Upper lobe of right lung (tissue), 1 donor: ENCODE measurements around the gene SERPIND1. TPM values are rescaled to one million over a fixed set of nuclear protein-coding genes. Genes with fewer than 3 reads are reported as not detected.
"Not testable (repeated sequence)": the region's sequence is repeated elsewhere in the genome, so short reads cannot be mapped to it uniquely, and the experiment has no call there.

ENCODE experiments used
- ATAC-seq: fragments of 200-7000 bp; cut with Tn5 transposase; one replicate; pipeline ENCODE4 v1.9.1; 2020; ENCODE audit warnings: mild to moderate bottlenecking, moderate library complexity
- DNase-seq: peaks from one replicate; pipeline ENCODE4 v3.0.0-alpha.2; 2020
- H3K27ac ChIP-seq: fragments of 200-600 bp; one replicate; pipeline ENCODE4 v1.8.0; 2022
- H3K27me3 ChIP-seq: fragments of 200-600 bp; one replicate; pipeline ENCODE4 v1.8.0; 2022; ENCODE audit warnings: mild to moderate bottlenecking
- H3K36me3 ChIP-seq: fragments of 200-600 bp; one replicate; pipeline ENCODE4 v1.8.0; 2022
- H3K4me1 ChIP-seq: fragments of 200-600 bp; one replicate; pipeline ENCODE4 v1.8.0; 2022
- H3K4me3 ChIP-seq: fragments of 200-600 bp; one replicate; pipeline ENCODE4 v1.8.0; 2022; ENCODE audit warnings: mild to moderate bottlenecking
- H3K9me3 ChIP-seq: fragments of 200-600 bp; one replicate; pipeline ENCODE4 v1.8.0; 2022
- CTCF ChIP-seq: fragments of 200-600 bp; IDR thresholded peaks from one replicate; pipeline ENCODE4 v1.8.0; 2022; ENCODE audit warnings: antibody characterized with exemption
- intact Hi-C: fragments of 100-400 bp; cut with DNase I; formaldehyde crosslinking; loops from one replicate; pipeline ENCODE4 v1.11.0; 2022
- total RNA-seq: library from RNA; stranded (reverse); fragmentation: NEBNext Ultra II Directional; extraction: Animal tissue kit (Norgen Biotek cat#: 25700); gene quantifications from one replicate; pipeline ENCODE4 v1.2.1, GENCODE V29; 2021
- donor health status: DM: no; HTN: yes; CAD: no; lungs with severe emphysema.

SERPIND1 gene
- total RNA-seq, 1 donor from 2014 or later, result 0.58 TPM

GRCh38 chr22:20728523-20729190 lies 45.3 kb upstream of the SERPIND1 start:
- Histone ChIP-seq H3K9me3 (no peaks in the 10 kb centered on the region), H3K4me1 (no peaks in the 10 kb centered on the region), H3K36me3 (peaks cover 65% of the 10 kb centered on the region), H3K27me3 (no peaks in the 10 kb centered on the region), H3K27ac (no peak overlapping the region), H3K4me3 (no peak overlapping the region)
- intact Hi-C loops, result no loop called here
- DNase-seq (no peak), ATAC-seq (no peak)
- TF ChIP-seq CTCF, result no peak

- ATAC-seq (no peak), DNase-seq (no peak)
- no peaks in the 10 kb centered on the region for H3K9me3 ChIP-seq
- no peaks in the 10 kb centered on the region for H3K4me1 ChIP-seq
- no peak overlapping the region for H3K4me3 ChIP-seq
- intact Hi-C loops, result no loop called here
- H3K36me3 ChIP-seq, result peaks cover 65% of the 10 kb centered on the region
- H3K27ac ChIP-seq, result no peak overlapping the region
- H3K27me3 ChIP-seq, result no peaks in the 10 kb centered on the region
- TF ChIP-seq CTCF, result no peak
Observed at GRCh38 chr22:20729194-20729593, 44.7 kb upstream of the SERPIND1 start.

GRCh38 chr22:20732431-20732830 lies 41.5 kb upstream of the SERPIND1 start:
- H3K4me1 ChIP-seq, intact Hi-C loops, H3K4me3 ChIP-seq, DNase-seq, H3K27ac ChIP-seq, H3K9me3 ChIP-seq, ATAC-seq, H3K27me3 ChIP-seq: not testable (repeated sequence)
- peaks cover 36% of the 10 kb centered on the region for H3K36me3 ChIP-seq

GRCh38 chr22:20735356-20736162 lies 38.4 kb upstream of the SERPIND1 start:
- H3K27me3 ChIP-seq, intact Hi-C loops, H3K36me3 ChIP-seq, H3K4me3 ChIP-seq, H3K27ac ChIP-seq, H3K9me3 ChIP-seq, DNase-seq, H3K4me1 ChIP-seq: not testable (repeated sequence)
- ATAC-seq, result peak; percentile 40

- H3K27me3 ChIP-seq, H3K27ac ChIP-seq, H3K9me3 ChIP-seq, H3K4me3 ChIP-seq, intact Hi-C loops, H3K4me1 ChIP-seq, DNase-seq, ATAC-seq: not testable (repeated sequence)
- H3K36me3 ChIP-seq, result peaks cover 17% of the 10 kb centered on the region
Observed at GRCh38 chr22:20736891-20737290, 37.0 kb upstream of the SERPIND1 start.

- no peaks in the 10 kb centered on the region for H3K9me3 ChIP-seq
- ATAC-seq, result peak; percentile 56
- H3K27ac ChIP-seq, result no peak overlapping the region
- no peak for TF ChIP-seq CTCF
- H3K27me3 ChIP-seq, result no peaks in the 10 kb centered on the region
- H3K36me3 ChIP-seq, result peaks cover 26% of the 10 kb centered on the region
- no peaks in the 10 kb centered on the region for H3K4me1 ChIP-seq
- intact Hi-C loops, result no loop called here
- DNase-seq, result no peak
- H3K4me3 ChIP-seq, result no peak overlapping the region
Observed at GRCh38 chr22:20738394-20739089, 35.4 kb upstream of the SERPIND1 start.
